Body of pancreas (tissue), 4 donors: ENCODE measurements around the gene RPRD1B. TPM values are rescaled to one million over a fixed set of nuclear protein-coding genes. Genes with fewer than 3 reads are reported as not detected.

Experiments used
- ATAC-seq: fragments of 150-250 bp; one replicate; pipeline ENCODE4 v1.9.1; 2016
- DNase-seq, 4 donors: peaks; one replicate each; pipeline ENCODE4 v3.0.0-alpha.2; 2019
- H3K27ac ChIP-seq, 4 donors: fragments of 200-600 bp; sonication (generic); 1 replicate in 3 of 4; 2 replicates in 1 of 4; pipeline versions ENCODE4 v1.5.1 to v1.6.1; 2016 to 2019; ENCODE audit warnings: mild to moderate bottlenecking in 1 of 4, mixed read lengths in 1 of 4, moderate library complexity in 1 of 4
- H3K27me3 ChIP-seq, 2 donors: fragments of 200-600 bp; sonication (generic); one replicate each; pipeline ENCODE4 v1.6.0; 2016; ENCODE audit warnings: mild to moderate bottlenecking in 1 of 2
- H3K36me3 ChIP-seq, 2 donors: fragments of 200-600 bp; sonication (generic); replicated peaks in 1 of 2; 2 replicates each; pipeline ENCODE4 v1.5.1; 2016; ENCODE audit warnings: low read depth in 2 of 2; ENCODE audit not compliant: insufficient read depth in 1 of 2
- H3K4me1 ChIP-seq: fragments of 200-600 bp; sonication (generic); one replicate; pipeline ENCODE4 v1.6.0; 2016
- H3K4me3 ChIP-seq, 2 donors: fragments of 200-600 bp; sonication (generic); 1 replicate in 1 of 2; 2 replicates in 1 of 2; pipeline ENCODE4 v1.5.1; 2016 to 2019
- H3K9me3 ChIP-seq, 3 donors: fragments of 200-600 bp; sonication (generic); 1 replicate in 2 of 3; 2 replicates in 1 of 3; pipeline ENCODE4 v1.5.1; 2016
- POLR2A ChIP-seq, 3 donors: fragments of 450-650 bp; IDR thresholded peaks; one replicate each; pipeline ENCODE4 v1.6.1; 2016; ENCODE audit warnings: antibody characterized with exemption in 3 of 3, mild to moderate bottlenecking in 2 of 3
- WGBS, 2 donors: methylation state at CpG; one replicate each; pipeline ENCODE4 v1.1.5; 2017; 5-methylcytosine and 5-hydroxymethylcytosine counted together
- intact Hi-C: fragments of 100-400 bp; cut with DNase I; formaldehyde crosslinking; loops from one replicate; pipeline ENCODE4 v1.15.1; 2023
- total RNA-seq, 2 donors: library from RNA; depleted of rRNA; stranded (reverse); fragments of >200 nt; gene quantifications; one replicate each; pipeline ENCODE4 v1.1.0, GENCODE V29; 2016
- TF ChIP-seq, protein P1 (sequence below), 7 experiments: fragments of 450-650 bp in 4 of 7; fragments of 200-600 bp in 3 of 7; sonication (generic) in 3 of 7; IDR thresholded peaks; one replicate each; pipeline ENCODE4 v1.5.1; 2016 to 2019; ENCODE audit warnings: antibody characterized with exemption in 7 of 7

RPRD1B gene
- total RNA-seq, 2 donors from 2014 or later, result 8.8 to 12.5 TPM

DNA sequence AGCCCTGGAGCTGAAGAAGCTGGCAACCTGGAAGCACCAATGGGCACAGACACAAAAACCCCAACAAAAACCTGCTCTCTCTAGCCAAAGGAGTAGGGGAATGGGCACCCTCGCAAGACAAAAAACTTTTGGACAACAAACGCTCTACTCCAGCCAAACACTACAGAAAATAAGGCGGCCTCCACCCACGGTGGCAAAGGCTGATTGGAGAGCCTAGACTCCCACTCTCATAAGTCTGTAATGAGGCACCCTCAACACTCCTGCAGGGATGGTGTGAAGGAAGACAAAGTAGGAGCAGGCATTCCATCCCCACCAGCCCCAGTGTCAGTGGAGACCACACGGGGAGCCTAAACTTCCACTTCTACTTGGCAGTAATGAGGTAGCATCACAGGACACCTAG is 9.1 kb upstream of the RPRD1B start:
- H3K27me3 ChIP-seq, result no peaks in the 10 kb centered on the region
- 68 to 87% methylated on average over 4 to 5 of the region's 5 CpGs for WGBS, 2 donors
- ATAC-seq, result no peak
- TF ChIP-seq, protein P1, sequence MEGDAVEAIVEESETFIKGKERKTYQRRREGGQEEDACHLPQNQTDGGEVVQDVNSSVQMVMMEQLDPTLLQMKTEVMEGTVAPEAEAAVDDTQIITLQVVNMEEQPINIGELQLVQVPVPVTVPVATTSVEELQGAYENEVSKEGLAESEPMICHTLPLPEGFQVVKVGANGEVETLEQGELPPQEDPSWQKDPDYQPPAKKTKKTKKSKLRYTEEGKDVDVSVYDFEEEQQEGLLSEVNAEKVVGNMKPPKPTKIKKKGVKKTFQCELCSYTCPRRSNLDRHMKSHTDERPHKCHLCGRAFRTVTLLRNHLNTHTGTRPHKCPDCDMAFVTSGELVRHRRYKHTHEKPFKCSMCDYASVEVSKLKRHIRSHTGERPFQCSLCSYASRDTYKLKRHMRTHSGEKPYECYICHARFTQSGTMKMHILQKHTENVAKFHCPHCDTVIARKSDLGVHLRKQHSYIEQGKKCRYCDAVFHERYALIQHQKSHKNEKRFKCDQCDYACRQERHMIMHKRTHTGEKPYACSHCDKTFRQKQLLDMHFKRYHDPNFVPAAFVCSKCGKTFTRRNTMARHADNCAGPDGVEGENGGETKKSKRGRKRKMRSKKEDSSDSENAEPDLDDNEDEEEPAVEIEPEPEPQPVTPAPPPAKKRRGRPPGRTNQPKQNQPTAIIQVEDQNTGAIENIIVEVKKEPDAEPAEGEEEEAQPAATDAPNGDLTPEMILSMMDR (IDR thresholded peaks at IDR 0.05), result no peak
- no peak for TF ChIP-seq POLR2A (IDR thresholded peaks at IDR 0.05)
- H3K4me3 ChIP-seq, result no peak overlapping the region
- no peaks in the 10 kb centered on the region for H3K9me3 ChIP-seq
- intact Hi-C loops, result no loop called here
- H3K4me1 ChIP-seq, result peaks cover 23% of the 10 kb centered on the region
- H3K36me3 ChIP-seq, result no peaks in the 10 kb centered on the region
- no peak for DNase-seq
- no peak overlapping the region for H3K27ac ChIP-seq

DNA sequence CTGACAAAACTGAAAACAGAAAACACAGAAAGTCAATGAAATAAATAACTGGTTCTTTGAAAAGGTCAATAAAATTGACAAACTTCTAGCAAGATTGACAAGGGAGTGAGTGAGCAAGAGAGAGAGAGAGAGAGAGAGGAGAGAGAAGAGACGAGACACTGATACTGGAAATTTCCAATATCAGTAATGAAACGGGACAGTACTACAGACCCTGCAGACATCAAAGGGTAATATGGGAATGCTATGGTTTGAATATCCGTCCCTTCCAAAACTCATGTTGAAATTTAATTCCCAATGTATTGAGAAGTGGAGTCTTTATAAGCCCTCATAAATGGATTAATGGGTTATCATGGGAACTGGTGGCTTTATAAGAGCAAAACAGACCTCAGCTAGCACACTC is 4.1 kb upstream of the RPRD1B start:
- Histone ChIP-seq H3K27ac (no peak overlapping the region), H3K9me3 (no peaks in the 10 kb centered on the region), H3K4me3 (no peak overlapping the region), H3K27me3 (no peaks in the 10 kb centered on the region), H3K4me1 (peaks cover 31% of the 10 kb centered on the region), H3K36me3 (no peaks in the 10 kb centered on the region)
- ATAC-seq (no peak), DNase-seq (no peak)
- TF ChIP-seq, protein P1 (IDR thresholded peaks at IDR 0.05), result no peak
- no peak for TF ChIP-seq POLR2A (IDR thresholded peaks at IDR 0.05)
- 84 to 87% methylated on average over 3 of the region's 3 CpGs for WGBS, 2 donors
- intact Hi-C loops, result no loop called here

DNA sequence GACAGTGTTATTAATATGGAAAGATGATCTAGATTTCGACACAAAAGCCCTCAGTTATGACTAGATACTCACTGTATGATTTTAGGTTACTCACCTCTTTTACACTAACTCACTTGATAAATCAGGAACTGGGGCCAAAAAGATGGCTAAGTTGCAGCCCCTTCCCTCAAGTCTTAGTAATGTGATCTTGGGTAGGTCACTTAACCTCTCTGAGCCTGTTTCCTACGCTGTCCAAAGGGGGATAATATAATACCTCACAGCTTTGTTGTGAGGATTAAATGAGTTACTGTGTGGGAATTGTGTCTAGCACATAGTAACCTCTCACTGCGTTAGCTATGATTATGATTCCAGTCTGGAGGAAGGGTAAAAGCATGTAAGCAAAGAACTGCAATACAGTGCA is 1.6 kb upstream of the RPRD1B start:
- H3K36me3 ChIP-seq, result no peaks in the 10 kb centered on the region
- no peaks in the 10 kb centered on the region for H3K9me3 ChIP-seq
- TF ChIP-seq, protein P1 (IDR thresholded peaks at IDR 0.05), result no peak
- no peak for TF ChIP-seq POLR2A (IDR thresholded peaks at IDR 0.05)
- intact Hi-C loops, result no loop called here
- ATAC-seq (no peak), DNase-seq (no peak)
- H3K27me3 ChIP-seq, result no peaks in the 10 kb centered on the region
- H3K27ac ChIP-seq, result no peak overlapping the region
- 87 to 88% methylated on average over 3 of the region's 3 CpGs for WGBS, 2 donors
- H3K4me3 ChIP-seq, result no peak overlapping the region
- H3K4me1 ChIP-seq, result peaks cover 47% of the 10 kb centered on the region

DNA sequence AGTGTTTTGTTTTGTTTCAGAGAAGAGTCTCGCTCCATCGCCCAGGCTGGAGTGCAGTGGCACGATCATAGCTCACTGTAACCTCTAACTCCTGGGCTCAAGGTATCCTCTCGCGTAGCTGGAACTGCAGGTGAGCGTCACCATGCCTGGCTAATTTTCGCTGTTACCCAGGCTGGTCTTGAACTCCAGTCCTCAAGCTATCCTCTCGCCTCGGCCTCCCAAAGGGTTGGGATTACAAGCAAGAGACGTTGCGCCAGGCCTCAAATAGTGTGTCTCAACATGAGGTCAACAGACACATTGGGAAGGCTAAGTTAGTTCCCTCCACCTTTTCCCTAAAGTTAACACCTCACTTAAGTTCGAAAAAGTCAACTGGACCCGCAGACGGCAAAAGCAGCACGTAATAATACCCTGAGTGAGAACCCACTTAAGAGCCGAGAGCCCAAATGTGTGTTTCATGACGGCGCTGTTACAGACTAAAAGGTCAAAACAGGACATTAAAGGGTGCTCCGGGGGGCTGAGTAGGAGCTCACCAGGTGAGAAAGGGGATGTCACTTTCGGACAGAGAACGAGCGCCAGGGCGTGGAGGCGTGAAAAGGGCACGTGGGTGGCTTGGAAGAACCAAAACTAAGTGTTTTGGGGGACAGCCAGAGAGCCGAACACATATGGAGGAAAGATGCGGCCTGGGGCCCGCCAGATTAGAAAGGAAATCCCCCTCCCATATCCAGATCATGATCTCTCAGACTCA is 789 bp upstream of the RPRD1B start:
- peak overlapping the region; percentile 90 to 97 (median 94) for H3K27ac ChIP-seq
- WGBS, 2 donors, result 16 to 19% methylated on average over 28 of the region's 28 CpGs
- intact Hi-C loops, result no loop called here
- H3K4me1 ChIP-seq, result peaks cover 55% of the 10 kb centered on the region
- H3K36me3 ChIP-seq, result no peaks in the 10 kb centered on the region
- H3K27me3 ChIP-seq, result no peaks in the 10 kb centered on the region
- peak in 2 of 4 donors; percentile 20 to 23 for DNase-seq
- no peak for TF ChIP-seq POLR2A (IDR thresholded peaks at IDR 0.05)
- TF ChIP-seq, protein P1 (IDR thresholded peaks at IDR 0.05), result no peak
- peak overlapping the region; percentile 43 to 97 for H3K4me3 ChIP-seq
- no peaks in the 10 kb centered on the region for H3K9me3 ChIP-seq
- peak; percentile 40 for ATAC-seq
